DND-41 (cell line): ENCODE measurements around the gene PHACTR3.

Experiments used
- ATAC-seq: fragments of 200-7000 bp; cut with Tn5 transposase; 3 replicates; pipeline ENCODE4 v1.9.1; 2021; ENCODE audit warnings: low read depth; ENCODE audit not compliant: insufficient read depth
- DNase-seq: peaks from one replicate; pipeline ENCODE4 v3.0.0-alpha.2; 2020
- H2AFZ ChIP-seq: 2 replicates; pipeline ENCODE4 v1.6.0; 2012; ENCODE audit warnings: low read depth, low read length
- H3K27ac ChIP-seq: 2 replicates; pipeline ENCODE4 v1.5.1; 2012; ENCODE audit warnings: low read length, inconsistent platforms
- H3K27me3 ChIP-seq: fragments of 200-600 bp; sonication (generic); 2 replicates; pipeline ENCODE4 v1.6.0; 2012; ENCODE audit warnings: low read length, mild to moderate bottlenecking, inconsistent platforms; ENCODE audit not compliant: insufficient read depth, poor library complexity
- H3K36me3 ChIP-seq: 2 replicates; pipeline ENCODE4 v1.5.1; 2012; ENCODE audit warnings: low read length, inconsistent platforms; ENCODE audit not compliant: insufficient read depth
- H3K4me1 ChIP-seq: 2 replicates; pipeline ENCODE4 v1.5.1; 2012; ENCODE audit warnings: mild to moderate bottlenecking, low read length; ENCODE audit not compliant: insufficient read depth
- H3K4me2 ChIP-seq: 2 replicates; pipeline ENCODE4 v1.6.0; 2012; ENCODE audit warnings: mild to moderate bottlenecking, moderate library complexity, low read length, inconsistent platforms; ENCODE audit not compliant: insufficient read depth
- H3K4me3 ChIP-seq, 2 experiments: fragments of 200-600 bp in 1 of 2; shearing (Covaris generic) in 1 of 2; 2 replicates each; pipeline ENCODE4 v1.5.1; 2012 to 2016; ENCODE audit warnings: inconsistent platforms in 2 of 2, low read length in 2 of 2, mild to moderate bottlenecking in 2 of 2, low read depth in 1 of 2, moderate library complexity in 1 of 2
- H3K79me2 ChIP-seq: 2 replicates; pipeline ENCODE4 v1.6.0; 2012; ENCODE audit warnings: low read length, inconsistent platforms; ENCODE audit not compliant: insufficient read depth
- H3K9ac ChIP-seq: 2 replicates; pipeline ENCODE4 v1.6.0; 2012; ENCODE audit warnings: low read depth, mild to moderate bottlenecking, inconsistent platforms, low read length, moderate library complexity
- H3K9me3 ChIP-seq: 2 replicates; pipeline ENCODE4 v1.5.1; 2012; ENCODE audit warnings: low read length, moderate library complexity, mild to moderate bottlenecking, inconsistent platforms; ENCODE audit not compliant: insufficient read depth, severe bottlenecking
- H4K20me1 ChIP-seq: 2 replicates; pipeline ENCODE4 v1.6.0; 2012; ENCODE audit warnings: low read length; ENCODE audit not compliant: insufficient read depth
- EZH2 ChIP-seq: IDR thresholded peaks from 3 replicates; pipeline ENCODE4 v1.6.1; 2012; ENCODE audit warnings: borderline replicate concordance, low read depth, mild to moderate bottlenecking, moderate library complexity, low read length, inconsistent platforms; ENCODE audit not compliant: severe bottlenecking
- TF ChIP-seq, protein P1 (sequence below): IDR thresholded peaks from 2 replicates; pipeline ENCODE4 v1.5.1; 2012; ENCODE audit warnings: borderline replicate concordance, low read length, moderate library complexity, mild to moderate bottlenecking; ENCODE audit not compliant: poor library complexity, severe bottlenecking; ENCODE audit errors: extremely low read depth

Gene PHACTR3

DNA sequence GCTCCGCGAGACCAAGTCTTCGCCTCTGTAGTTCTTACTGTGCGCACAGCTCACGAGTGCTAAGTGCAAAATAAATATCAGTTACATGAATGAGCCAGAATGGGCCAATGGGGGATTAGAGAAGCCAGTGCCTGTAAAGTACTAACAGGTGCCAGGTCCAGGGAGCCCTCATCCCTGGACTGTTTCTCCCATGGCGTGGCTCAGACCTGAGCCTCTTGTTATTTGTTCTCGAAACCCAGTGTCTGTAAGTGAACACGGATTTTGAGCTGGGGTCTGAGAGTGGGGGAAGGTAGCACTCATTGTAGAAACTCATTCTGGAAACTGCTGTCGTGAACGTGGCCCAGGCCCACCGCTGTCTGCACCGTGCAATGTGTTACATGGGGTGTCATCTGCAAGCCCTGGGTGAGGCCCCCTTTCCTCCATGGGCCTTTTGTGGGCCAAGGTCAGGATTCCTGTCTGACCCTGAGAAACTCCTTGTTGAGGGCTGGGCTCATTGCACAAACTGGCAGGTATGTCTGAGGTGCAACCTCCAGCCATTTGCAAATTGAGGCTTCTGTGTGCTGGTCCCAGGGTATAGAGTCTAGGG lies 174.4 kb downstream of the PHACTR3 start:
- Histone ChIP-seq H3K79me2 (no peaks in the 10 kb centered on the region), H3K4me3 (no peak overlapping the region), H3K27ac (no peak overlapping the region), H2AFZ (no peak overlapping the region), H3K27me3 (peaks cover 15% of the 10 kb centered on the region), H4K20me1 (peaks cover 12% of the 10 kb centered on the region), H3K9me3 (no peaks in the 10 kb centered on the region), H3K4me1 (no peaks in the 10 kb centered on the region), H3K4me2 (no peak overlapping the region), H3K36me3 (no peaks in the 10 kb centered on the region), H3K9ac (no peak overlapping the region)
- TF ChIP-seq EZH2: no peak
- TF ChIP-seq, protein P1, sequence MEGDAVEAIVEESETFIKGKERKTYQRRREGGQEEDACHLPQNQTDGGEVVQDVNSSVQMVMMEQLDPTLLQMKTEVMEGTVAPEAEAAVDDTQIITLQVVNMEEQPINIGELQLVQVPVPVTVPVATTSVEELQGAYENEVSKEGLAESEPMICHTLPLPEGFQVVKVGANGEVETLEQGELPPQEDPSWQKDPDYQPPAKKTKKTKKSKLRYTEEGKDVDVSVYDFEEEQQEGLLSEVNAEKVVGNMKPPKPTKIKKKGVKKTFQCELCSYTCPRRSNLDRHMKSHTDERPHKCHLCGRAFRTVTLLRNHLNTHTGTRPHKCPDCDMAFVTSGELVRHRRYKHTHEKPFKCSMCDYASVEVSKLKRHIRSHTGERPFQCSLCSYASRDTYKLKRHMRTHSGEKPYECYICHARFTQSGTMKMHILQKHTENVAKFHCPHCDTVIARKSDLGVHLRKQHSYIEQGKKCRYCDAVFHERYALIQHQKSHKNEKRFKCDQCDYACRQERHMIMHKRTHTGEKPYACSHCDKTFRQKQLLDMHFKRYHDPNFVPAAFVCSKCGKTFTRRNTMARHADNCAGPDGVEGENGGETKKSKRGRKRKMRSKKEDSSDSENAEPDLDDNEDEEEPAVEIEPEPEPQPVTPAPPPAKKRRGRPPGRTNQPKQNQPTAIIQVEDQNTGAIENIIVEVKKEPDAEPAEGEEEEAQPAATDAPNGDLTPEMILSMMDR: no peak
- ATAC-seq (no peak), DNase-seq (no peak)

DNA sequence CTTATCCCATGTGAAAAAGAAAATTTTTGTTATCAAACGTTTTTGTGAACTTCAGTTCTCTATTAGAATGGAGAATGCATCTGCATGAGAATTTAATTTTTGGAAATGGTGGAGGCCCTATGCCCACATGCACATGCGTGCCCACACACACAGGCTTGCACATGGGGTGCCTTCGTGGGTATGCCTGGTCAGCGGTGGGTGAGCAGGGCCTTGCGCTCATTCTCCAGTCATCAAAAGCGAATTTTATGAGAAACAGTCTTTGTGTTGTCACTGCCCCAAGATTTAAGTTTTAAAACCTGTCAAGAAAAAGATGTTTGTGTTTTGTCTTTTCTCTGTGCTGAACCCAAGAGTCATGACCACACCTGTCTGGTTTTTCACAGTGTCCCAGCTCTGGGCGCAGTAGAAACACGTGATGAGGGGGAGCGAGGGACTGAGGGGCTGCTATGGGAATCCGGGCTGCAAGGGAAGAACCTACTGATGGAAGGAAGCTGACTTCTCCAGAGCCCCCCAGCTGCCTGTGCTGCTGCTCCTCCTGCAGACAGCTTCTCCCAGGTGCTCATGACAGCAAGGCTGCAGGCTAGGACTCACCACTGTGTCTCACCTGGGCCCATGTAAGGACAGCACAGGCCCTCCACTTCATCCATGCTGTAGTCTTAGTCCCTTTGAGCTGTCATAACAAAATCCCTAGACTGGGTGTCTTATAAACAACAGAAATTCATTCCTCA lies 175.5 kb downstream of the PHACTR3 start:
- Histone ChIP-seq H2AFZ (no peak overlapping the region), H4K20me1 (peaks cover 13% of the 10 kb centered on the region), H3K36me3 (no peaks in the 10 kb centered on the region), H3K27me3 (peaks cover 17% of the 10 kb centered on the region), H3K79me2 (no peaks in the 10 kb centered on the region), H3K4me2 (no peak overlapping the region), H3K9me3 (no peaks in the 10 kb centered on the region), H3K4me1 (no peaks in the 10 kb centered on the region), H3K9ac (no peak overlapping the region), H3K4me3 (no peak overlapping the region), H3K27ac (no peak overlapping the region)
- TF ChIP-seq, protein P1: no peak
- no peak for TF ChIP-seq EZH2
- DNase-seq (no peak), ATAC-seq (no peak)

DNA sequence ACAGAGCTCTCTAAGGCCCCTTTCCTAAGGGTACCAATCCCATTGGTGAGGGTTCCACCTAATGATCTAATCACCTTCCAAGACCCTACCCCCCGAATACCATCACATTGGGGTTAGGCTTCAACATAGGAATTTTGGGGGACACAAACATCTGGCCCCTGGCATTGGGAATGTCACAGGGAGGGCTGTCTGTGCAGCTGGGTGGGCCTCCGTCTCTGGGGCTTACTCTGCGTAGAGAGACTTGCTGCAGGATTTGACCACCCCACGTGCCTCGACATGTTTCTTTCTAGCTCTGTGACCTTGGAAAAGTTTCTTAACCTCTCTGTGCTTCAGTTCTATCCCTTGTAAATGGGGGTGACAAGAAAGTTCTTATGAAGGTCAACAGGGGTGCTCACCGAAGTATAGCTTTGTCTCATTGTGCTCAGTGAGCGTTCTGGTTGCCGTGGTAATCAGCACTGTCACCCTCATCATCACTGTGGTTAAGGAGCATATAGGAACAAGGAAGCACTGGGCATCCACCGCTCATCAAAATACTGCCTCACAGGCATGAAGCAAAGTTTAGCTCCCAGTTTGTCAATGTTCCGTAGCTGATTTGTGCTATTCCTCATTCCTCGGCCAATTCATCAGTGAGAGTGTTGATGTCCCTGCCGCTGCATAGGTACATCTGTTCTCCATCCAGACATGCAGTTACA lies 176.3 kb downstream of the PHACTR3 start:
- Histone ChIP-seq H3K79me2 (no peaks in the 10 kb centered on the region), H2AFZ (no peak overlapping the region), H3K4me1 (no peaks in the 10 kb centered on the region), H3K36me3 (no peaks in the 10 kb centered on the region), H3K9ac (no peak overlapping the region), H3K9me3 (no peaks in the 10 kb centered on the region), H3K4me2 (no peak overlapping the region), H3K27me3 (peaks cover 18% of the 10 kb centered on the region), H3K27ac (no peak overlapping the region), H4K20me1 (peaks cover 10% of the 10 kb centered on the region), H3K4me3 (no peak overlapping the region)
- TF ChIP-seq, protein P1: no peak
- no peak for TF ChIP-seq EZH2
- DNase-seq (no peak), ATAC-seq (no peak)
